GM19043 (cell line): ENCODE measurements around the gene HHAT.

ENCODE experiments used
- ATAC-seq: cut with Tn5 transposase; IDR thresholded peaks from one replicate; pipeline ENCODE4 v1.9.1; 2021; ENCODE audit warnings: low read depth; ENCODE audit not compliant: unreplicated experiment

HHAT gene

GRCh38 chr1:210477328-210477924 is 148.7 kb downstream of the HHAT start:
- ATAC-seq: no peak

GRCh38 chr1:210478820-210479219 is 150.1 kb downstream of the HHAT start:
- no peak for ATAC-seq

DNA sequence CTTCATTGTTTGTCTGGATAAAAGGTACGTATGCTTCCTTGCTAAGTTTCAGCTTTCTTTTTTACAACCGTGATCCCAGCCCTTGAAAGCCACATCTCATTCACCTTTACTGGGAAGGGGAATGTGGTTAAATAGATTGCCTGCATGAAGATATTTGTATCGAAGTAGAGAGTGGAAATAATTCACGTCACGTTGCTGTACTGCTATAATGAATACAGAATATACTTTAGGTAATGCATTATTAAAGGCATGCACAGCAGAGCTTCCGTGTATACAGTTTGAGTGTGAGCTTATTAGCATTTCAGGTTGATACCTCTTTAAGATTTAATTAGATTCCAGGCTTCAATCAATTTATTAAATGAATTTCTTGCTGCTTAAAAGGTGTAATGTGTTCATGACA is 153.8 kb downstream of the HHAT start:
- no peak for ATAC-seq

DNA sequence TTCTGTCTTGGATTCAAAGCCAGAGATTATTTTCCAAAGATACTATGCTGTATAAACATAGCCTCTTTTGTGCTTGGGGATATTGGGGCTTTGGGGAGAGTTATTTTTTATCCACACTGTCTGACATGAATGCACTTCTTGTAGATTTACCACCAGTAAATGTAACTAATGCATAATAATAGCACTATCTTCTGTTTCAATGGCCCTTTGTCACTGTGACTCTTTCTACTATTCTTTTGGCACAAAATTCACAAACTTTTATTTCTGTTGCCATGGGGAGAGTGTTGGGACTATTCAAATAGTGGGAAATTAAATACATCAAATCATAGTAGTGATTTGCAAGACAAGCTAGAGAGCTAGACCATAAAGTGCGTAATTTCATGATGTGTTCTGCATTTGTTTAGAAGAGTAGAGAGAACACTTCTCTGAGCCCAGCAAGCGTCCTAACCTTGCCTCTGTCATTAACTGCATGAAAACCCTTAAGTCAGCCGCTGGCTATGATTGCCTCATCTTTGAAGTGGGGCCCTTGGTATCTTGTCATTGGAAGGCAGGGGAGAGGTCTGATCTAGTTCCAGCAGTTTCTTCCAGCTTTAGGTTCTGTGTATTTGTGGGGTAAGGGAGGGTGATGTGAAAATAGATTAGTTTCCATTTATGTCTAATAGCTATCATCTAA is 154.4 kb downstream of the HHAT start:
- no peak for ATAC-seq

- ATAC-seq: no peak
These were observed 155.1 kb downstream of the HHAT start for GRCh38 chr1:210483821-210484220.

GRCh38 chr1:210487021-210487420 is 158.3 kb downstream of the HHAT start:
- no peak for ATAC-seq

DNA sequence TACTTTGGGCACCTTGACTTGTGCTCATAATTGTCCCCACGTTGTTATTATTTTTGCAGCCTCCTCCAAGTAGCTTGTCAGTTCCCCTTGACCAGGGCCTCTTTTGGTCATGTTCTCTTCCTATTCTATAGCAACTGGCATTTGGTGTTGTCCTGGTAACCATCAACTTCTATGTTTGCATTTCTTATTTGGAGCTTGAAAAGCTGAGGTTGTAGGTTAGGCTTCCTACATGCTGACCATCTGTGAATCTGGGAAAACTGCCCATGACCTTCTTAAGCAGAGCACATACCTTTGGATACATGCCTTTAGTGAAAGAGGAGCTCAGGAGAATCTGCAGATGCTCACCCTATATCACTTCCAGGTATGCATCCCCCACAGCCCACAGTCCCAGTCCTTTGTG is 160.8 kb downstream of the HHAT start:
- ATAC-seq: no peak

- no peak for ATAC-seq
These were observed 162.1 kb downstream of the HHAT start for GRCh38 chr1:210490781-210491180.

GRCh38 chr1:210496063-210496462 is 167.4 kb downstream of the HHAT start:
- ATAC-seq: no peak

- ATAC-seq: no peak
These were observed 171.3 kb downstream of the HHAT start for GRCh38 chr1:210499956-210500355.

DNA sequence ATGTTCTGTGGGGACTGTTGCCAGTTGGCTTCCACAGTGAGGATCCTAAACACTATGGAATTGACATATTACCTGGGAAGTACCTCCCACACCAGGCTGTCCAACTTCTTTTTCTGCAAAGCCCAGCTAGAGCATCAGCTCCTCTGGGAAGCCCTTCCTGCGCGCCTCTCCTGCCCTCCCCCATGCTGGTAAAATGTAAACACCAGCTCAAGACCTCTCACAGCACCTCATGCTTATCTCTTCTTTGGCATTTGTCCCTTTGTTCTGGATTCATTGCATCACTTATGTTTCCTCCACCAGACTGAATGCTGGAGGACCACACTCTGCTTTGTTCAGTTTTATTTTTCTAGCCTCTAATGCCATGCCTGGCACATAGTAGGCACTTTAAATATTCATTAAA is 172.1 kb downstream of the HHAT start:
- ATAC-seq: no peak

- no peak for ATAC-seq
These were observed 175.6 kb downstream of the HHAT start for GRCh38 chr1:210504286-210504685.

DNA sequence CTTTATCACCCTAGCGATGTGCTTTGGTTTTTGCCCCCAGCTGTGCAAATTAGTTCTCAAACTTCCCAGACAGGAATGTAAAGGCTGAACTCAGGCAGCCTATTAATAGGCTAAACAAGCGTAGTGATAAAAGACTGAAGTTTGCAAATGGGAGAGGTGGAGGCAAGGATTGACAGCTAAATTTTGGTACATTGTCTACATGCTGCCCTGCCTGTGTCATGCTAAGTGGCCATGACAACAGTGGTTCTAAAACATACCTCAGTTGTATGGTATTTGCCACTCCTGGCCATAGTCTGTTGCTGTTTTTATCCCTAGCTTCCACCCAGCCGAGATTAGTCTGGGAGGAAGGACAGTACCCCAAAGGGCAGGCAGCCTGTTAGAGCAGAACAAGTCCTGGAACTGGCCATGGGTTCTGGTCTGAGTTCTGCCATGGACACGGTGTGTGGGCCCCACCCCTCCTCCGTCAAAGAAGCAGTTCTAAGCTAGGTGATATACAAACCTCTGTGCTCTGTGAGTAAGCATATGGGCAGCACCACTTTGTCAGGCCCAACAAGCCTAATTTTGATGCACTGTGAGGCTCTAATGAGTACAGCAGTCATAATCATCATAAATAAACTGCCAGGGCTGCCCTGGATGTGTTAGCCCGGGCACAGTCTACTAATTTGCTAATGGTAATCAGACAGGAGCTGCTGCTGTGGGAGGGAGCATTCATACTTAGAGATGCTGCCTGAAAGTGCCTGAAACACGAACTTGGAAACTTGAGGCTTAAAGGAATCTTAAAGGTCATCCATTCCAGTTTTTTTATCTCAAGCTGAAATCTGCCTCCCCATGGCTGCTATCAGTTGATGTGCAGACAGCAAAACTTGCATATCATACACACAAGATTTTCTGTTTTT is 177.1 kb downstream of the HHAT start:
- ATAC-seq: no peak

DNA sequence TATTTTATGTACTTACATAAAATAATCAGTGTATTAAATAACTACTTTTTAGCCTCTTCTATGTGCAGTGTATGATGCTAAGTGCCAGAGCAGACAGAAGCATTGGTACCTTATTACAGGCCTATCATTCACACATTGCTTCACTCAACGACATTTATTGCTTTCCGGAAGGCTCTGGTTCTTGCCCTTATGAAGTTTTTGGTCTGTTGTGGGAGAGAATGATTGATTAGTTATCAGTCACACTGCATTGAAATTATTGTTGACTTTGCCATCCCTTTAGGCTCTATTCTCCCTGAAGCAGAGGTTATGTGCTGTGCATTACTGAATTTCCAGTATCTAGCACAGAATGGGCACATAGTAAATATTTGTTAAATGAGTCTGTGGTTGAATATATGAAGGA is 178.0 kb downstream of the HHAT start:
- ATAC-seq: no peak

DNA sequence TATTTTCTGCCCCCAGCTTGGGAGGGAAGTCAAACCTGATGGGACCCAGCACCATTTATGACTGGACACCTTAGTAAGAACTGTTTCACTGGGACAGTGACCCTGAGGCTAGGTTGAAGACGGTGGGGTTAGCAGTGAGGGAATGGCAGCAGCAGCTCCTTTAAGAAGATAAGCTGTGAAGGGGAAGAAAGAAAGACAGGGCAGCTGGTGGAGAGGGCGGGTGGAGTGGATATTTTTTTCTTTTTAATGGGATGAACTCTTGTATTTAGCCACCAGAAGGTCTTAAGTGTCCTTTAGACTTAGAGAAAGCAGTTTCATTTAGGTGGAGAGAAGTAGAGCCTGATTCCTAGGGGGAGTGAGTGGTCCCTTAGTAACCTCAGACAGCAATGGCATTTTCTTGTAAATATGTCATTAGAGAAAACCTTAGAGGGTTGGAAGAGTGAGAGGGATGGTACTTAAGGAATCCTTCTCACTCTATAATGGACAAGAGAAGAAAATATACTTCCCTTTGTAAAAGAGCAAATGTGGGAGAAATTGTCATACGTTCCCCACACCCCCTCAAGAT is 187.5 kb downstream of the HHAT start:
- no peak for ATAC-seq

DNA sequence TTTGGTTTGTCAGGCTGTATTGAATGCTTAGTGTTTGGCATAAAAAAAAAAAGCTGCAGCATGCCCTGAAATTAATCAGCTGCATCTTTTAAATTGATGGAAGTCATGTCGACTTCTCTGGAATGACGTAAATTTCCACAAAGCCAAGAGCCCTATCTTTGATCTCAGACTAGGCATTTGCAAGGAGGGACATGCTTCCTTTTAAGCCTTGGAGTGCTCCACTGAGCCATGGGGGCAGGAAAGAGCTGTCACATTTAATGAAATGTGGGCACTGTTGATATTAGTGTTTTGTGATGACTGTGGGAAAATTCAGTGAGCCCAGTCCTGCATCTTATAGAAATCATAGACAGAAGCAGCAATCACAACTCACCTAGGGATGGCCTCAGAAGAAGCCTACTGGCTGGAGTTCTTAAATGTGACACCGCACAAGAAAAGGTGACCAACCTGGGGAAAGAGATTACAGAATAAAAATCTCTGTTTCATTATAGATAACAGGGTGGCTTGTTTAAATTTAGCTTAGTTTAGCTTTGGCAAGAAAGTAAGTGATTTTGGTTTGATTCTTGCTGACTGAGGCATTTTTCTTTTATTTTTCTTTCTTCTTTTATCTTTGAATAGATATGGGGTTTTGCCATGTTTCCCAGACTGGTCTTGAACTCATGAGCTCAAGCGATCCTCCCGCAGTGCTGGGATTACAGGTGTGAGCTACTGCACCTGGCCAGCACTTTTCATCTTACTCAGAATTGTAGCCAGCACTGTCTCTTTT is 188.2 kb downstream of the HHAT start:
- ATAC-seq: no peak

- no peak for ATAC-seq
These were observed 195.1 kb downstream of the HHAT start for GRCh38 chr1:210523830-210524229.

GRCh38 chr1:210525716-210526454 is 197.2 kb downstream of the HHAT start:
- no peak for ATAC-seq

- no peak for ATAC-seq
These were observed 198.4 kb downstream of the HHAT start for GRCh38 chr1:210527091-210527490.
